NB4 (cell line): ENCODE data around the gene TMPRSS6.

Source experiments
- DNase-seq: peaks from one replicate; pipeline ENCODE4 v3.0.0; 2010; ENCODE audit warnings: low read depth
- H3K4me3 ChIP-seq: one replicate; pipeline ENCODE4 v1.5.1; 2011; ENCODE audit warnings: mild to moderate bottlenecking, low read depth, low read length, moderate library complexity
- CTCF ChIP-seq: IDR thresholded peaks from one replicate; pipeline ENCODE4 v1.5.1; 2012; ENCODE audit warnings: low read depth, low read length
- MAX ChIP-seq: IDR thresholded peaks from 2 replicates; pipeline ENCODE4 v1.6.1; 2011; ENCODE audit warnings: low read depth, low read length
- MYC ChIP-seq: IDR thresholded peaks from 2 replicates; pipeline ENCODE4 v1.6.1; 2011; ENCODE audit warnings: low read depth, low read length
- POLR2A ChIP-seq: IDR thresholded peaks from 2 replicates; pipeline ENCODE4 v1.6.1; 2011; ENCODE audit warnings: mild to moderate bottlenecking; ENCODE audit not compliant: insufficient read length; ENCODE audit errors: extremely low read depth

Gene TMPRSS6

GRCh38 chr22:37109242-37109917, at the start of gene TMPRSS6:
TSS of gene TMPRSS6 (minus strand) at chr22:37109713. CDS start at chr22:37103417, 6,296 bp downstream.
- no peak for TF ChIP-seq MYC
- TF ChIP-seq POLR2A = no peak
- TF ChIP-seq MAX = no peak
- TF ChIP-seq CTCF = no peak
- DNase-seq = no peak
- H3K4me3 ChIP-seq = no peak within 1 kb of the TSS

GRCh38 chr22:37158963-37159290, 49.4 kb upstream of the TMPRSS6 start:
- no peak overlapping the region for H3K4me3 ChIP-seq
- TF ChIP-seq MAX = no peak
- TF ChIP-seq MYC = no peak
- no peak for TF ChIP-seq CTCF
- TF ChIP-seq POLR2A = no peak
- no peak for DNase-seq

- H3K4me3 ChIP-seq = no peak overlapping the region
- DNase-seq = no peak
- TF ChIP-seq MAX (no peak), CTCF (no peak), MYC (no peak), POLR2A (no peak)
These were observed 48.2 kb upstream of the TMPRSS6 start for GRCh38 chr22:37157516-37158285.

- DNase-seq = no peak
- TF ChIP-seq POLR2A (no peak), CTCF (no peak), MYC (no peak), MAX (no peak)
- no peak overlapping the region for H3K4me3 ChIP-seq
These were observed 47.3 kb upstream of the TMPRSS6 start for GRCh38 chr22:37156686-37157435.

- TF ChIP-seq CTCF (no peak), POLR2A (no peak), MYC (no peak), MAX (no peak)
- DNase-seq = no peak
These were observed 46.5 kb upstream of the TMPRSS6 start for GRCh38 chr22:37155971-37156370.

More at GRCh38 chr22:37155971-37156370, 46.5 kb upstream of the TMPRSS6 start:
- H3K4me3 ChIP-seq = no peak overlapping the region
